ENCODE results near the gene LMBR1L. TPM values are rescaled to one million over a fixed set of nuclear protein-coding genes. Genes with fewer than 3 reads are reported as not detected.

LMBR1L gene, protein sequence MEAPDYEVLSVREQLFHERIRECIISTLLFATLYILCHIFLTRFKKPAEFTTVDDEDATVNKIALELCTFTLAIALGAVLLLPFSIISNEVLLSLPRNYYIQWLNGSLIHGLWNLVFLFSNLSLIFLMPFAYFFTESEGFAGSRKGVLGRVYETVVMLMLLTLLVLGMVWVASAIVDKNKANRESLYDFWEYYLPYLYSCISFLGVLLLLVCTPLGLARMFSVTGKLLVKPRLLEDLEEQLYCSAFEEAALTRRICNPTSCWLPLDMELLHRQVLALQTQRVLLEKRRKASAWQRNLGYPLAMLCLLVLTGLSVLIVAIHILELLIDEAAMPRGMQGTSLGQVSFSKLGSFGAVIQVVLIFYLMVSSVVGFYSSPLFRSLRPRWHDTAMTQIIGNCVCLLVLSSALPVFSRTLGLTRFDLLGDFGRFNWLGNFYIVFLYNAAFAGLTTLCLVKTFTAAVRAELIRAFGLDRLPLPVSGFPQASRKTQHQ
- total RNA-seq: 20.2 and 48.8 TPM in 2 replicates

GRCh38 chr12:49110464-49111155, at the start of gene LMBR1L:
TSS of gene LMBR1L (minus strand) at chr12:49110847. CDS start at chr12:49110555, 292 bp downstream.

GRCh38 chr12:49131051-49131893, 20.6 kb upstream of the LMBR1L start, which contains the start of gene TUBA1B:
TSS of gene TUBA1B (minus strand) at chr12:49131395. CDS start at chr12:49131300, 95 bp downstream.

GRCh38 chr12:49094160-49094974, 16.3 kb downstream of the LMBR1L start, which contains the start of gene DHH:
TSS of gene DHH (minus strand) at chr12:49094801. CDS start at chr12:49094512, 289 bp downstream.

GRCh38 chr12:49069507-49070346, 40.9 kb downstream of the LMBR1L start, which contains the start of gene RHEBL1:
TSS of gene RHEBL1 (minus strand) at chr12:49069979. CDS start at chr12:49069785, 194 bp downstream.

GRCh38 chr12:49060237-49061156, 50.1 kb downstream of the LMBR1L start, which contains the start of gene KMT2D:
TSS of gene KMT2D (minus strand) at chr12:49060794. CDS start at chr12:49055324, 5,470 bp downstream.

Other genes with a start within 250 kb of the LMBR1L start
- gene RND1, start 245.0 kb downstream of the LMBR1L start, total RNA-seq: 0.33 TPM in 1 of 2 replicates, not detected in the other
- gene FKBP11, start 185.4 kb downstream of the LMBR1L start, total RNA-seq: 30.7 and 51.3 TPM in 2 replicates
- 65.7 and 70.6 TPM in 2 replicates for gene ARF3, start 153.4 kb downstream of the LMBR1L start, total RNA-seq
- gene WNT10B, start 139.1 kb downstream of the LMBR1L start, total RNA-seq: not detected in 2 replicates
- not detected in 2 replicates for gene WNT1, start 132.5 kb downstream of the LMBR1L start, total RNA-seq
- gene DDN, start 111.5 kb downstream of the LMBR1L start, total RNA-seq: 0.16 TPM in 1 of 2 replicates, not detected in the other
- gene PRKAG1, start 92.1 kb downstream of the LMBR1L start, total RNA-seq: 48.6 and 49.3 TPM in 2 replicates
- gene KMT2D, start 50.1 kb downstream of the LMBR1L start, total RNA-seq: 23.3 and 38.3 TPM in 2 replicates
- gene RHEBL1, start 40.9 kb downstream of the LMBR1L start, total RNA-seq: 1.3 and 3.1 TPM in 2 replicates
- gene DHH, start 16.0 kb downstream of the LMBR1L start, total RNA-seq: 0.13 TPM in 1 of 2 replicates, not detected in the other
- 649 and 4,423 TPM in 2 replicates for gene TUBA1B, start 20.5 kb upstream of the LMBR1L start, total RNA-seq
- gene TUBA1A, start 78.2 kb upstream of the LMBR1L start, total RNA-seq: 754 and 1,069 TPM in 2 replicates
- gene TUBA1C, start 154.2 kb upstream of the LMBR1L start, total RNA-seq: 501 and 2,126 TPM in 2 replicates
- 1.5 TPM in 1 of 2 replicates, not detected in the other for gene PRPH, start 184.3 kb upstream of the LMBR1L start, total RNA-seq
- 2.5 and 46.4 TPM in 2 replicates for gene TROAP, start 212.4 kb upstream of the LMBR1L start, total RNA-seq
- gene C1QL4, start 226.3 kb upstream of the LMBR1L start, total RNA-seq: 0.13 and 0.16 TPM in 2 replicates
- 5.9 and 9.4 TPM in 2 replicates for gene DNAJC22, start 236.0 kb upstream of the LMBR1L start, total RNA-seq